Effector CD4-positive, alpha-beta T cell (primary cell): ENCODE measurements around the gene PKD2L1.
"Not testable (repeated sequence)": the region's sequence is repeated elsewhere in the genome, so short reads cannot be mapped to it uniquely, and the experiment has no call there.

Experiments
- DNase-seq: peaks from one replicate; pipeline ENCODE4 v3.0.0-alpha.2; 2020

Gene PKD2L1

GRCh38 chr10:100276971-100277370, 53.1 kb downstream of the PKD2L1 start:
- not testable (repeated sequence) for DNase-seq

GRCh38 chr10:100267239-100268104, 62.6 kb downstream of the PKD2L1 start, which contains the start of gene CWF19L1:
TSS of gene CWF19L1 (minus strand) at chr10:100267638. CDS start at chr10:100267593, 45 bp downstream.
- DNase-seq = peak; percentile 69

- DNase-seq = no peak
Measured at GRCh38 chr10:100265821-100266485, 64.1 kb downstream of the PKD2L1 start.

GRCh38 chr10:100254191-100254590, 75.8 kb downstream of the PKD2L1 start:
- DNase-seq = no peak

GRCh38 chr10:100253041-100253440, 77.0 kb downstream of the PKD2L1 start:
- no peak for DNase-seq

GRCh38 chr10:100248820-100249219, 81.2 kb downstream of the PKD2L1 start:
- no peak for DNase-seq

GRCh38 chr10:100245484-100246220, 84.4 kb downstream of the PKD2L1 start:
- DNase-seq = no peak

- DNase-seq = no peak
Measured at GRCh38 chr10:100239851-100240250, 90.2 kb downstream of the PKD2L1 start.

- DNase-seq = no peak
Measured at GRCh38 chr10:100238429-100238828, 91.6 kb downstream of the PKD2L1 start.
